ENCODE measurements around the gene CCDC88C. TPM values are rescaled to one million over a fixed set of nuclear protein-coding genes. Genes with fewer than 3 reads are reported as not detected.

The CCDC88C gene
- polyA plus RNA-seq, 1 donor (not counting 4 experiments of a cell fraction or from before 2014, with no cell fraction given) = 2.4 TPM

GRCh38 chr14:91288876-91289275, 128.7 kb downstream of the CCDC88C start:
- Histone ChIP-seq H2AFZ (ENCODE audit: control insufficient read depth, low read length) (no peak overlapping the region), H3K27ac (ENCODE audit: control insufficient read depth, insufficient read depth, low read length) (no peak overlapping the region), H4K20me1 (ENCODE audit: control insufficient read depth, extremely low read depth, insufficient read depth, low read length) (no peaks in the 10 kb centered on the region), H3K9ac (ENCODE audit: control insufficient read depth, extremely low read depth, insufficient read depth, low read length) (no peak overlapping the region), H3K27me3 (ENCODE audit: control insufficient read depth, extremely low read depth, insufficient read depth, low read length) (no peaks in the 10 kb centered on the region), H3K4me2 (ENCODE audit: control insufficient read depth, extremely low read depth, insufficient read depth, low read depth, low read length) (no peak overlapping the region), H3K36me3 (ENCODE audit: control insufficient read depth in 2 of 2, extremely low read depth in 1 of 2, insufficient read depth in 2 of 2, low read length in 2 of 2) (no peaks in the 10 kb centered on the region), H3K9me3 (ENCODE audit: control insufficient read depth, low read depth, low read length) (no peaks in the 10 kb centered on the region), H3K79me2 (ENCODE audit: control insufficient read depth, insufficient read depth, low read length) (no peaks in the 10 kb centered on the region), H3K4me3 (ENCODE audit: control insufficient read depth in 2 of 3, extremely low read depth in 1 of 3, insufficient read depth in 2 of 3, low read depth in 1 of 3, low read length in 3 of 3) (no peak overlapping the region), H3K4me1 (ENCODE audit: control insufficient read depth, extremely low read depth, insufficient read depth, low read length) (peaks cover 14% of the 10 kb centered on the region), H3K9me1 (ENCODE audit: control insufficient read depth, extremely low read depth, insufficient read depth, low read length) (no peaks in the 10 kb centered on the region)
- DNase-seq (ENCODE audit: low read depth, low spot score) (no peak), FAIRE-seq (no peak)
- TF ChIP-seq CTCF (optimal IDR thresholded peaks at IDR 0.05 in 1 of 3, IDR thresholded peaks at IDR 0.05 in 1 of 3, conservative IDR thresholded peaks at IDR 0.05 in 1 of 3; ENCODE audit: extremely low read depth in 1 of 3, insufficient read depth in 2 of 3, low read length in 3 of 3) (no peak), EZH2 (IDR thresholded peaks at IDR 0.05; ENCODE audit: low read length) (no peak)
- dilution Hi-C loops (cut with MboI; ENCODE audit: extremely low pct_ligation_motif_present, low sequenced_read_pairs) = loop anchor here (25.0 kb wide), 2 partner anchors 127 to 377 kb away; no protein-coding TSS in a partner anchor

GRCh38 chr14:91286530-91286937, 131.1 kb downstream of the CCDC88C start:
- DNase-seq (ENCODE audit: low read depth, low spot score) (peak; percentile 52), FAIRE-seq (peak; percentile 93)
- H3K27me3 ChIP-seq (ENCODE audit: control insufficient read depth, extremely low read depth, insufficient read depth, low read length) = no peaks in the 10 kb centered on the region
- H4K20me1 ChIP-seq (ENCODE audit: control insufficient read depth, extremely low read depth, insufficient read depth, low read length) = no peaks in the 10 kb centered on the region
- H3K4me1 ChIP-seq (ENCODE audit: control insufficient read depth, extremely low read depth, insufficient read depth, low read length) = peaks cover 23% of the 10 kb centered on the region
- no peaks in the 10 kb centered on the region for H3K9me3 ChIP-seq (ENCODE audit: control insufficient read depth, low read depth, low read length)
- dilution Hi-C loops (cut with MboI; ENCODE audit: extremely low pct_ligation_motif_present, low sequenced_read_pairs) = loop anchor here (25.0 kb wide), 2 partner anchors 124 to 374 kb away; no protein-coding TSS in a partner anchor
- H3K9me1 ChIP-seq (ENCODE audit: control insufficient read depth, extremely low read depth, insufficient read depth, low read length) = no peaks in the 10 kb centered on the region
- no peak overlapping the region for H3K27ac ChIP-seq (ENCODE audit: control insufficient read depth, insufficient read depth, low read length)
- TF ChIP-seq EZH2 (IDR thresholded peaks at IDR 0.05; ENCODE audit: low read length) (no peak), CTCF (optimal IDR thresholded peaks at IDR 0.05 in 1 of 3, IDR thresholded peaks at IDR 0.05 in 1 of 3, conservative IDR thresholded peaks at IDR 0.05 in 1 of 3; ENCODE audit: extremely low read depth in 1 of 3, insufficient read depth in 2 of 3, low read length in 3 of 3) (peak; percentile 68 to 88 (median 87))
- no peaks in the 10 kb centered on the region for H3K36me3 ChIP-seq (ENCODE audit: control insufficient read depth in 2 of 2, extremely low read depth in 1 of 2, insufficient read depth in 2 of 2, low read length in 2 of 2)
- no peak overlapping the region for H3K4me2 ChIP-seq (ENCODE audit: control insufficient read depth, extremely low read depth, insufficient read depth, low read depth, low read length)
- H2AFZ ChIP-seq (ENCODE audit: control insufficient read depth, low read length) = no peak overlapping the region
- H3K79me2 ChIP-seq (ENCODE audit: control insufficient read depth, insufficient read depth, low read length) = no peaks in the 10 kb centered on the region
- H3K9ac ChIP-seq (ENCODE audit: control insufficient read depth, extremely low read depth, insufficient read depth, low read length) = no peak overlapping the region
- no peak overlapping the region for H3K4me3 ChIP-seq (ENCODE audit: control insufficient read depth in 2 of 3, extremely low read depth in 1 of 3, insufficient read depth in 2 of 3, low read depth in 1 of 3, low read length in 3 of 3)

Data from keratinocyte (primary cell).